Stimulated activated CD4-positive, alpha-beta T cell treated with anti-CD3 and anti-CD28 coated beads, Interleukin-2, amount 100 ng/mL, for 4 hours (primary cell): ENCODE results near the gene PRRG1.
"Not testable (repeated sequence)": the region's sequence is repeated elsewhere in the genome, so short reads cannot be mapped to it uniquely, and the experiment has no call there.

Source experiments
- DNase-seq: peaks from one replicate; pipeline ENCODE4 v3.0.0-alpha.2; 2020; ENCODE audit warnings: low read depth

The PRRG1 gene

DNA sequence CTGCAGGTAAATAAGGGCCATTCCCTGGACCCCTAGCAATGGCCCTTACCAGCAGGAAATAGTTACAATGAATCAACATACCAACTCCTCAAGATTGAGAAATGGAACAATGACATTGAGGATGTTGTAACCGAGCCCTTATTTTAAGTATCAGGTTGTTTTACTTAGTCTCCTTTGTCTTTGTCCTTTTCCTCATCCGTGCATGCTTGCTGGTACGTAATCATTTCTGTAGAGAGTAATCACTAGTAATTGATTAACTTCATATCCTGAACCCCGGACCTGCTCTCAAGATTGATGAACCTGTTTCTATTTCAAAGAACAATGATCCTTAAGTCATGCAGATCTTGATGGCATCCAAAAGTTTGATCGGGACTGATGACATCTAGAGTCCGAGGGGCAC is 123.7 kb downstream of the PRRG1 start:
- no peak for DNase-seq

DNA sequence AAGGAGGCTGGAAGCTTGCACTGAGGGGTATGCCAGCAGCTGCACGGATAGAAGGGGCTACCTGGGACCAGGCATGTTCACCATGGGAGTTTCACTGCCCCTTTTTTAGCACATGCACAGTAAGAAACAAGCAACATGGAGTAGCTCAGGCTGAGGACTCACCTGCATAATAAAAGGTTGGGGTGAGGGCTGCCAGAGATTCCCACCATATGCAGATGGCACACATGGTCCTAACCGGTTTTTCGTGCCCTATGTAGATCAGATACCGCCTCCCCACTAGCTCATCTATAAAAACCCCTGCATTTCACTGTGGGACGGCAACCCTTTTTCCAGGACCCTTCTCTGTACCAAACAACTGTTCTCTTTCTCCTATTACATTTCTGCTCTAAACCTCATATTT is 125.3 kb downstream of the PRRG1 start:
- DNase-seq = no peak

DNA sequence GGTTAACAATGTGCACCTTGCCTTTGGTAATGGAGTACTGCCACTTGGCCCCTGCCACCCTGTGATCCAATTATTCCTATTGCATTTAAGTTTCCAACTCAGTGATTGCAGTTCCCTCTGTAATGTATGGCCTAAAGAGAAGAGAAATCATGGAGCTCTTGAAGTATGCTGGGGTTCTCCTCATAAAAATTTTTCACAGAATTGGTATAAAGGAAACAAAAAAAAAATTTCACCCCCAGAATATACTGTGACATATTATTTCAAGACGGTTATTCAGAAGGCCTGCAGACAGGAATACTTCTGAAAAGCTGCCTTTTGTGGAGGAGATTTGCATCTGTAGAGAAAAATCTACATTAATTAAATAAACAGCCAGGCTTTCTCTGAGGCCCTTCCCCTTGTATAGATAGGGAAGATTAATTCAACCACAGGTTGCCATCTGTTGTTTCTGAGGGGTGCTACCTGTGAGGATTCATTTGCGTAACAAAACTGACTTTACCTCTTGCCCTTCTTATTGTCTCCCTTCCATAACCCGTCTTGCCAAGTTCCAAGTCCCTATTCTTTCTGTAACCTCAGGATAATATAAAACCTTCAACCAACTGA is 127.5 kb downstream of the PRRG1 start:
- DNase-seq = no peak

DNA sequence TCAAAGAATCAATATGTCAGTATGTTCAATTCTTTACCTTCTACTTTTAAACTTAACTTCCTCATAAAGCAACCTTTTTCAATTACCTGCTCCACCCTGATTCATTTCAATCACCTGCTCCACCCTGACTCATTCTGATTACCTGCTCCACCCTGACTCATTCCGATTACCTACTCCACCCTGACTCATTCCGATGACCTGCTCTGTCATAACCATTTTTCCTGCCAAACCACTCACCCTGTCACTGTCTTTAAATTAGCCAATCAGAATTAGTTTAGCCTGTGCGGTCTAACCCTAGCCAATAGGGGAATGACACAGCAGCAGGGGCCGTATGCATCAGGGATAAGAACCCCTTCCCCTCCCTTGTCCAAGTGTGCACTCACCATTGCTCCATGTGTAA is 135.2 kb downstream of the PRRG1 start:
- DNase-seq = not testable (repeated sequence)

- no peak for DNase-seq
These were observed 136.3 kb downstream of the PRRG1 start for GRCh38 chrX:37485429-37485828.

GRCh38 chrX:37487271-37487670 is 138.1 kb downstream of the PRRG1 start:
- DNase-seq = no peak

GRCh38 chrX:37488323-37488722 is 139.2 kb downstream of the PRRG1 start:
- DNase-seq = no peak

DNA sequence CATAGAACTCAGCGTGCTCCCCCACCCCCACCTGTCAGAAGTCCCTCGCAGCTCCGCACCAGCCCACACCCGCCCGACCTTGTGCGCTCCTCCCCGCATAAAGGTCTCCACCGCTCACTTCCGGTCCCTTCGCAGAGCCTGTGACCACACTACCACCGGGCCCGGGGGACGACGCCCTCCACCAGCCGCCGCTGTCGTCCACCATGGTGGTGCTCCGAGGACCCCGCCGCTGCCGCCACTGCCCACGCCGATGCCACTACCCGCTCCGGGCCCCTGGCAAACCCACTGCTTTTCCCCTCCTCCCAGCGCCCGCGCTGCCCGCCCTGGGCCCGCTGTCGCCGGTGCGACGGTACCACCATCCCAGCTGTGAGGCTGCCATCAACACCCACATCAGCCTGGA is 142.5 kb downstream of the PRRG1 start:
- DNase-seq = no peak

GRCh38 chrX:37495760-37496159 is 146.6 kb downstream of the PRRG1 start:
- DNase-seq = not testable (repeated sequence)

- not testable (repeated sequence) for DNase-seq
These were observed 148.0 kb downstream of the PRRG1 start for GRCh38 chrX:37497126-37497525.

- DNase-seq = not testable (repeated sequence)
These were observed 149.2 kb downstream of the PRRG1 start for GRCh38 chrX:37498323-37498722.

DNA sequence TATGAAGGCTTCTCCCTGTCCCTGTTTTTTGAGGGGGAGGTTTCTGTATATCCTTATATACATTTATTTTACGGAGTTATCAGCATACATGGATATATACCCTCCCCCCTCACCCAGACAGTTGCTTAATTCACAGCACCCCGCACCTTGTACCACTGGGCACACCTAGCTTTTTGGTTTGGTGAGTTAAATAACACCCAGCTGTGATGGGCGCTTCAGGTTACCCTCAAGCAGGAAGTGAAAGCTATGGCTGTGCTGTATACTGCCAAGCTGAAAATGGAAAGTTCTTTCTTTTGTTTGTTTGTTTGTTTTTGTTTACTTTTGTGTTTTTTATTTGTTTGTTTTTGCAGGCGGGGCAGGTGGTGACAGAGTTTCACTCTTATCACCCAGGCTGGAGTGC is 150.5 kb downstream of the PRRG1 start:
- not testable (repeated sequence) for DNase-seq

DNA sequence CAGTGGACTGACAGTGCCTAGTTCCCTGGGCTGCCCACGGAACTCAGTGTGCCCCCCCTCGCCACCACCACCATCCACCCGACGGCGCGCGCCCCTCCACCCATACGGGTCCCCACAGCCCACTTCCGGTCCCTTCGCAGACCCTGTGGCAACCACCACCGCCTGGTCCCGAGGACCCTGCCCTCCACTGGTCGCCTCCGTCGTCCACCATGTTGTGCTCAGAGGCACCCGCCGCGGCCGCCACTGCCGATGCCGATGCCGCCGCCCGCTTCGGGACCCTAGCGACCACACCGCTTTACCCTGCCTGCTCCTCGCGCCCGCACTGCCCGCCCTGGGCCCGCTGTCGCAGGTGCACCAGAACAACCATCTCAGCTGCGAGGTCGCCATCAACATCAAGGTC is 155.8 kb downstream of the PRRG1 start:
- no peak for DNase-seq
